CD4-positive, alpha-beta T cell treated with Interleukin-15 for 1 hour (primary cell): ENCODE data around the gene MYL3.

ENCODE experiments used
- DNase-seq: peaks from one replicate; pipeline ENCODE4 v3.0.0-alpha.2; 2020

Gene MYL3

DNA sequence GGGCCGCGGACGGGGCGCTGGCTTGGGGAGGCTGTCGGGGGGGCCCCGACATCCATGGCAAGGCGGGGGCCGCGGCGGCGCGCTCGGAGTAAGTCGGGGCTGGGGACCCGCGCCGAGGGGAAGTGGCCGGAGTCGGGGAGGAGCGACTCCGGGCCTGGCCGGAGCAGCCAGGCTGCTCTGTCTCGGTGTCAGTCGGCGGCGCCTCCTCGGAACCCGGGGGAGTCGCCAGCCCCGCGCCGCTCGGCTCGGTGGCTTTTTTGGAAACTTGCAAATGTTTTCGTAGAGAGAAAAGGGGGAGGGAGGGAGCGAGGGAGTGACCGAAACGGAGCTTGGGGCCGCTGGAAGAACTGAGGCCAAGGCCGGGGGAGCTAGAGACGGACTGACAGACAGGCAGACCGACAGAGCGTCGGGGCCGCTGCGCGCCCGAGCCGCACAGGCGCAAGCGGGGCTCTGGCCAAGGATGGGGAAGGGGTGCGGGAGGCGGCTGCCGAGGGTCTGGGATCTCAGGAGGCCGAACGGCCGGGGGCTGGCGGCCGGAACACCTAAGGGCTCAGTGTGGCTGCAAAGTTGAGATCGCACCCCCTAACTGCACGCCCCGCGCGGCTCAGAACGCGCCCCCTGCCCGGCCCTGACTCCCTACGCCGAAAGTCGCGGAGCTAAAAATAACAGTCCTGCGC lies 19.3 kb upstream of the MYL3 start:
- DNase-seq, result no peak

DNA sequence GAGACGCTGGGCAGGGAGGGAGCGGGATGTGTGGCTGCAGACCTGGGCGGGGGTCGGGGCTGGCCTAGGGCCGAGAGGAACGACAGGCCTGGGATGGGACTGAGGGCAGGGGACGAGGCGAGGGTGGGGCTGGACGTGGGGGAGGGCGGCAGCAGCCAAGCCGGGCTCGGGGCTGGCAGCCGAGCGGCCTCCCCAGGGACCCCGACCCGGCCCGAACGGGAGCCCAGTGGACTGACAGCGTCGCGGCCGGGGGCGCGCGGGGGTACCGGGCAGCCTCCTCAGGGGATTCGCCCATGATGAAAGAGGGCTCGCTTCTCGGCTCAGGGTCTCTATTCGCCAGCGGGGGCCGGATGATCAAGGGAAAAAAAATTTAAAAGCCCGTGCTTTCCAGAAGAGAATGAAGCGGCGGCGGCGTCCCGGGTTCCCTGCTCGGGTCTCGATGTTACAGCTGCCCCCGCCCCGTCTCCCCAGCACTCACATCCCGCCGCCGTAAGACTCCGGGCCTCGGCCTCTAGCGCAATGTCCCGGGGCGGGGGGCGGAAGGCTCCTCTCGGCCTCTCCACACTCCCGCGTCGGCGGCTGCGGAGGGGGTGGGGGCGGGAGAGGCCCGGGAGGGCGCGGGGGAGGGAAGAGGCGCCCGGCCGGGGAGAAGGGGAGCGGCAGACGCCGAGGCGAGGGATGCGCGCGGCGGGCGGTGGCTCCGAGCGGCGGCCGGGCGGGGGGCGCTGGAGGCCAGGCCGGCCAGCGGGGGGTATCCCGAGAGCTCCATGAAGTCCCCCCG lies 18.5 kb upstream of the MYL3 start:
- DNase-seq, result no peak

DNA sequence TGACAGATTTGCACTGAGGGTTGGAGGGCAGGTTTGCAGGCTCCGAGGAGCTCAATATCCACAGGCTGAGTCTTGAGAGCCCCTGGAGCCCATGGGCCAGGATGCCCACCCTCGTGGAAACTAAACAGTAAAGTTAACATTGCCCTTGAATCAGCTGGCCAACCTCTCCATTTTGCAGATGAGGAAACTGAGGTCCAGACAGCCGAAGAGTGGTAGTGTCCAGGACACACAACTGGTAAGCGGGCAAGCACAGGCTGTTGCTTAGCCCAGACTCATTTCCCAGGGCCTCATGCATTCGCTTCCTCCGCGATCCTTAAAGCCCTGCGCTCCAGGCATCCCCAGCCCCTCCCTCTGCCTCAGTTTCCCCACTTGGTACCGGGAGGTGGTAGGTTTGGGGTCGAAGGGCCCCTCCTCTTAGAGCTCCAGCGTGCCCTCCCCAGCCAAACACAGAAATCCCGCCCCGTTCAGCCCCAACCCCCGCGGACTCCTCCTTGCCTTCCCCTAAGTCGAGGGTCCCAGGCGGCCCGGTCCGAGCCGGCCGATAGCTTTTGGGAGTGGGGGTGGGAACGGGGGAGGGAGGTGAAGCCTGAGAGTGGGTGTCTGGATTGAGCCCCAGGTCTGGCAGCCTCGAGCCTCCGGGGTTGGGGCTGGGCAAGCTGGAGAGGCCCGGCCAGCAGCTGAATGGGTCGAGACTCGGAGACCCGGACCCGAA lies 17.8 kb upstream of the MYL3 start:
- no peak for DNase-seq

DNA sequence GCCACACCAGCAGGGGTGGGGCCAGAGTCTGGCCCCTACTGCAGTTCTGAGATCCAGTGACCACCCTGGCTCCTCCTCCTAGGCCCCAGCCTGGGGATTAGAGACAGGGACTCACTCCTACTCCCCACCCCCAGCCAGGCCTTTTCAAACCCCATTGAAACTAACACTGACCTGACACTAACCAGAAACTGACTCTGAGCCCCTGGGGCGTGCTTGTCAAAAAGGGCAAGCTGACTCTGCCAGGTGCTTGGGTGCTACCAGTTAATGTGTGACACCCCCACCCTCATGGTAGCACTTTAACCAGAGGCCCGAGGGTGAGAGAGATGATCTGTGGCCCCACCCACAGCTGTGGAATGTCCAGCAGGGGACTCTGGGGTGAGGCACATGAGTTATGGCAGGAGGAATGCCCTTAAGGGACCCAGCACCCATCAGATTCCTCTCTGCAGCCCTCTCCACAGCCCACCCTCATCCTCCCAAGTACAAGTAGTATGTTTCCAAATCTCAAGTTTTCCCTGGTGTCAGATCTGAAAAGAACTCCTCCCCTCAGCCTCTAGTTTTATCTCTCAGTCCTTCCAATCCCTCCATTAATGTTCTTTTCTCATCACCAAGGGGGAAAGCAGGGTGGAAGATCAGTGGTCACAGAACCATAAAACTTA lies 15.7 kb upstream of the MYL3 start:
- no peak for DNase-seq

DNA sequence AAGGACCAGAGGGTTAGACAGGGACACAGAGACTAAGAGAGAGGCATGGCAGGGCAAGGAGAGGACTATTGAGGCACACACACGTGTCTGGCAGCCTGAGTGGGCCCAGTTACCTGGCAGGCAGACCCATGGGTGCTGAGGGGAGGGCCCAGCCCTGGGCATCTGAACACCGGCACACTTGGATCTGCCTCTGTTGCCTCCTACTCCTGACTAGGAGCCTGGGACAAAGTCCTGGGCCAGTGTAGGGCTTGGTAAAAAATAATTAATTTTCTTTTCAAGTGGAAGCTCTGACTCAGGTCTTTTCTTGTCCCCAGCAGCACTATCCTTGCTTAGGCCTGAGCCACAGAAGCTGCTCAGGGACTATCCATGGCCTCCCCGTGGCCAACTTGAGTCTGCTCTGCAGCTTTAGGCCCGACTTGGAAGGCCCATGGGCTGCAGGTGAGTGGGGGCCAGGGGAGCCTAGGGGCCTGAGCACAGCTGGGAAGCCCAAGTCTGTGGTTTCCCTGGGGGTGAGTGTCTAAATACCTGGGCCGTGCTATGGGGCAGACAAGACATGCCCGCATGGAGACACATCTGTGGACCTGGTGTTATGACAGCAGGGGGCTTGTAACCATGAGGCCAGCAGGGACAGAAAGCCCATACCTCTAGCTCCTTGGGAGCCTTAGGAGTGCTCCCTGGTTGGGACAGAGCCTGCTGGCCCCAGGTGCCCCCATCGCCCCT lies 14.3 kb upstream of the MYL3 start, which contains the start of gene PTH1R:
Gene PTH1R (plus strand): TSS at position 316 of the 720 bp plus-strand sequence. CDS start 5,839 bp downstream, outside the sequence.
- no peak for DNase-seq

DNA sequence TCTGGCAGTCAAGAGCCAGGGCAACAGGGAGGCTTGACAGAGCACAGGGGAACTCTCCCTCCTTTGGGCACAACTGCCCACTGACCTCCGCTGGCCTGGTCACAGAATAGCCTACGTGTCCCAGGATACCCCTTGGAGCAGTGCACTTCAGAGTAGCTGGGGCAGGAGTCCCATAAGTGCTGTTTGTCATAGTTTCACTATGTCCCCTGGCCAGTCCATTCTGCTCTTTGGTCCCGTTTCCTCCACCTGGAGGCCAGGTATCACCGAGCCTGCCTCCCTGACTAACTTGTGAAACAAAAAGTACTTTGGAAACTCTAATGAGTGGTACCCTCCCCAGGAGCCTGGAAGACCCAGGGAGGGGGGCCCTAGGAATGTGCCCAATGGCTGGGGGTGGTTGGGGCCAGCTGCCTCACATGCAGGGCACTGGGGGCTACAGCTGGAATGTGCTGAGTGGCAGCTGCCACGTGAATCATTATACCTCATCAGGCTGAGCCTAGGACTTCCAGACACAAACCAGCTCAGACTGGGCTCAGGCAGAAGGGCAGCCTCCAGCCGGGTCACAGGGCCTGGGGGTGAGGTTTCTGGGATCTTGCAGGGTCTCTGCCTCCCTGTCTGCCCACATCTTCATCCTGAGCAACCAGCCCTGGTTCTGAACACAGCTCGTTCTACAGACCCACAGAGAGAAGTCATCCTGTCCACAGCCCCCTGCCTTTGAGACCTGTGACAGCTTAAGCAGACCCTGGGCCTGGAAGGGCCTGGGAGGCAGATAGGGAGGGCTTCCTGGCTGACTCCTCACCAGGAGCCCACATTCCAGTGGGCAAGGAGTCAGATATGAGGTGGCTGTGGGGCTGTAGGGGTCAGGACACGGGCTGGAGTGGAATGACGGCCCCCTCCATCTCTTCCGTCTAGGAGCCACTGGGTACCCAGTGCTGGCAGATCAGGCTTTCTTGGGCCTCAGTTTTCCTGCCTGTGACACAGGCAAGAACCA lies 13.4 kb upstream of the MYL3 start:
- DNase-seq, result no peak

DNA sequence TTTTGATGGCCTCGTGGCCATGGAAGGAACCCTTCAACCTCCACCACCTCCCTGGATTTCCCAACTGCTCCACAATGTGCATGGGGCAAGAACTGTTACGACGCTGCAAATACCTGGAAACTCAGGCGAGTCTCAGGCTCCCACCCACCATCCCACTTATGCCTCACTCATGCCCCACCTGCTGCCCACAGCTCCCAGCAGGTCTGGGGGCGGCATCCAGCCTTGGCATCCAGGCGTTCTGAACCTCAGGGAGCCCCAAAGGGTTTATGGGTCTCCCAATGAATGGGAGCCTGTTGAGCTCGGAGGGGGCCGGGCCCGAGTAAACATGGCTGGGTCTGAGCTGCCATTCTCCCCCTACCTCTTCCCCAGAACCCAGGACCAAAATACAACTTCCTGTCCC lies 12.3 kb upstream of the MYL3 start:
- no peak for DNase-seq

DNA sequence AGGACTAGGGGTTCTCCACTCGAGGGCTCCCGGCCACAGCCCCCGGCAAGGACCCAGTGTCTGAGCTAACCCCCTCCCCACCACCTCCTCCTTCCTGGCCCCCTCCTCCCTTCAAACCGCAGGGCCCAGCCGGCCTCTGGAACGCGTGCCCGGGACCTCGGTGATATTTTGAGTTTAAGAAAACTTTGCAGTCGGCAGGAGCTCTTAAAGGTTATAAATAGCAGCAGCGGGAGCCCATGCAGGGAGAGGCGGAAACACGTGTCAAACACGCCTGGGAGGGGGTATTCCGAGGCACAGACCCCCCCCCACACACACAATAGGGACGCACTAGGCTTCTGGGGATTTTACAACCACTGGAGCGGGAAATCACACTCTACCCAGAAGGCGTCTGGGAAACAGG lies 11.2 kb upstream of the MYL3 start:
- no peak for DNase-seq

DNA sequence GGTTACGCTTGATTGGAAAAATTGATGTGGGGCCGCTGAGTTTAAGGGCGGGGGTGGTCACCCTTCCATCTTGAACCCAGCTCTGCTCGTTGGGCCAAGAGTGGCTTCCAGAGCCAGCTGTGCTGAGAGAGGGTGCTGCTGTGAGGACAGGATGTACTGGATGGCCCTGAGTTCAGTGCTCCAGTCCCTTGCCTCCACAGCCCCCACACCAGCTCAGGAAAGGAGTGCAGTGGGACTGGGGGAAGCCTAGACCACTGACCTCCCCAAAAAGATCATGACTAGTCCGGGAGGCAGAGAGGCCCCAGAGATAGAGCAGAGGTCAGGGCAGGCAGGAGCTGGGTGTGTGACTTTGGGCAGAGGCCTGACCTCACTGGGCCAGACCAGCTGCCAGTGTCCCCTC lies 10.3 kb upstream of the MYL3 start:
- no peak for DNase-seq

DNA sequence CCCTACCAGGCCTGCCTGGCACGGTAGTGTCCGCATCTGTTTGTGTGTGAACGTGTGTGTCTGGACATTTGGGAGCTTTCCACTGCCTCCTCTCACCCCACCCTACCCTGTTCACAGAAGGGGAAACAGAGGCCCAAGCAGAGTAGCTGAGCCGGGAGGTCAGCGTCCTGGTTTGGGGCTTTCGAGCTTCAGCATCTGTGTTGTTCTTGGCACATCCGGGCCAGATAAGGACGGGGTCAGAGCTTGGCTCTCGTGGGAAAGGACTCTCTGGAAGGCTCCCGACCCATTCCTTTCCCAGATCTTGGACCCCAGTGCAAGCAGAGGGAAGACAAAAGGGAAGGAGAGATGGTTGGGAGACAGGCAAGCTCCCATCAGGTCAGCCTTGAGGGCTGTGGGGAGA lies 8.0 kb upstream of the MYL3 start:
- no peak for DNase-seq

DNA sequence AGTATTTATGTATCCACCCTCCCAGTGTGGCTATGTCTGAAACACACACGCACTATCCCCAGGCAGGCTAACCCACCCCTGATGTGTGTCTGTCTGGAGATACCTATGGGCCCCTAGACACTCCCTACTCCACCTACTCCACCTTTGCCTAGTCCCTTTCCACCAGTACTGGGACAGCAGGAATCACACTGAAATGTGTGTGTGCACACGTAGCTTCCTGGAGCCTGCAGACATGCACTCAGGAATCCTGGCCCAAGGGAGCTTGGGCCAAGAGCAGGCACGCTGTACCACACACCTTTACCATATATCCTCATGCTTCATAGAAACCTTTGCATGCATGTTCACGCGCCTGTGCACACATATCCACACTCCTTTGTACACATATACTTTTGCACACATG lies 7.4 kb upstream of the MYL3 start:
- no peak for DNase-seq

DNA sequence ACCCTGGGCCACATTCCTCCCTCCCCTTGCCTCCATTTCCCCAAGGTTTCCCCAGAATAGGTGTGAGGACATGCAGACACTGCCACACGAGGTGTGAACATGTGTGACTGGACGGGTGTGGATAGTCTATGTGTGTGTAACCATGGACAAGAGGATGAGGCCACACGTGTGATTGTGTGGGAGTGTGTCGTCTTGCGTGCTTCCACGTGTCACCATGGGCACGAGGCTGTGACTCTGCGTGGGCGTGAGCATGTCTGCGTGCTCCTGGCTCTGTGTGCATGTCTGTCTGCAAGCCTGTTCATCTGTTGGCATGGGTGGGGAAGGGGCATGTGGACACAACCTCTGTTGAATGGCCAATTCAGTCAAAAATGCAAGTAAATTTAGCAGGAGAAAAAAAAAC lies 6.2 kb upstream of the MYL3 start:
- no peak for DNase-seq

DNA sequence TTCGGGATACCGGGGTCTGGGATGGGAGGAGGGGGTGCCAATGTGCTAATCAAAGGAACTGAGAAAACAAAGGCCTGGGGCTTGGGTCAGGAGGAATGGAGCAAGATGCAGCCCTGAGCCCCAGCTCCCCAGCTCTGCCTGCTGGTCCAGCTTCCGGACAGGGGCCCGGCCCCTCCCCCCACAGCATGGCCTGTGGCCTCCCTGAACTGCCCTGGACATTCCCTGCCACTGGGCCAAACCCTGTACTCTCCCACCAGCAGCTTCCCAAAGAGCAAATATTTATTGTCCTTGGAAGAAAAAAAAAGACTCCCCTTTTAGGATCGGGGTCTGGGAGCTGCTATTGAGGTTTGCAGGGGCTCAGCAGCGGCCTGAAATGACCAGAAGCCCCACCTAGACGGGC lies 5.7 kb upstream of the MYL3 start:
- no peak for DNase-seq

DNA sequence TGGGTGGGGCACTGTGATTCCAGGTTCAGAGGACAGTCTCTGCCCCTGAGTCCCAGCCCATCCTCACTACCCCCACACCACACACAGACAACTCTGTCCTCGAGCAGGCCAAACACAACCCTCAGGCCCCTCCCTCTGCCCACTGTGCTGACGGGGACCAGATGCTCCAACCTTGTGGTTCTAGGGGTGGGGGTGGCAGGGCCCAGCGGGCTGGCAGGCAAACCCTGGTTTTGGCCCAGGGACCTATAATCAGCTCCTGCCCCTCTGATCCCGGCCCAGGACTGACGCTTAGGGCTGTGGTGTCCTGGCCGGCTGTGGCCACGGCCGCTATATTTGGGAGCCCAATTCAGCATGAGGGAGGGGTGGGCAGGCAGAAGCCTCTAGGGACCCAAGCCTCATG lies 5.0 kb upstream of the MYL3 start:
- DNase-seq, result no peak

DNA sequence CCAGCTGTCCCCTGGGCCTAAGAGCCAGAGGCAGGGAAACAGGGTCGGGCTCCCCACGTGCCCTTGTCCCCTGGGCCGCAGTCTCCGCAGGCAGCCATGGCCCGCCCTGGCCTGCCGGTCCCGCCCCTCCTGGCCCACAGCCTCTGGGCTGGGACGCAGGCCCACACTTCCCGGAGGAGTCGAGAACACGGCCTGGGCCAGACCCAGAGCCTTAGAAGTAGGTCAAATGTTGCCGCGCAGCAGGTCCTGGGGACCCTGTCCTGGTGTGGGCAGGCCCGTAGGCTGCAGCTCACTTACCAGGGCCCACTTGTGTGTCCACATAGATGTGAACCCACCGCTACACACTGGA lies 4.3 kb upstream of the MYL3 start:
- DNase-seq, result no peak

DNA sequence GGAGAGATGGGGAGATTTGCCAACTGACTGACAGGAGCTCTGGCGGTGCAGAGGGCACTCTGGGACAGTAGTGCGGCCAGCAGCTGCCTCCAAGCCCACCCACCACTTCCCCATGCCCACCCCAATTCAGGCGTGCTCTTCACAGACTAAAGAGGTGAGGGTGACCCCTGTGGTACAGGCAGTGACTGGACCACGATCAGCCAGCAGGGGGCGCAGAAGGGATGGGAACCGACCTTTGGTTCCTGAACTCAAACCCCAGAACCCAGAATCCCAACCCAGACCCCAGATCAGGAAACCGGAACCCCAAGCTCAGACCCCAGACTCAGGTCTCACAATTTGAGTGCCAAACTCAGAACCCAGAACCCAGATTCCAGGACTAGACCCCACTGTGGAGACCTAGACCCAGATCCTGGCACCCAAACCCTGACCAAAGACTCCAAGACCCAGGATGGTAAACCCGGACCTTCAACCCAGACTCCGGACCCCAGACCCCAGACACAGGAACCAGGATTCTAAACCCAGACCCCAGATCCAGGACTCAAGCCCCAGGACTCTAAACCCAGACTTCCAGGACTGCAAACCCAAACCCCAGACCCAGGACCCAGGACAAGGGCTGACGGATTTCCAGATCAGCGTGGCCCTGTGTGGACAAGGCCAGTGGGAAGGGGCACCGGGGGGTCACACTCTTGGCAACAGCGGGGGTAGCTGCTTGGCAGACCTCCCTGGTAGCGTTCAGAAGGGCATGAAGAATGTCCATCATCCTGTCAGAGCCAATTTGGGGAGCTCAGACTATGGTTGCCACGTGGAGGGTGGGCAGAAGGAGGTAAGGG lies 3.7 kb upstream of the MYL3 start:
- peak; percentile 67 for DNase-seq

DNA sequence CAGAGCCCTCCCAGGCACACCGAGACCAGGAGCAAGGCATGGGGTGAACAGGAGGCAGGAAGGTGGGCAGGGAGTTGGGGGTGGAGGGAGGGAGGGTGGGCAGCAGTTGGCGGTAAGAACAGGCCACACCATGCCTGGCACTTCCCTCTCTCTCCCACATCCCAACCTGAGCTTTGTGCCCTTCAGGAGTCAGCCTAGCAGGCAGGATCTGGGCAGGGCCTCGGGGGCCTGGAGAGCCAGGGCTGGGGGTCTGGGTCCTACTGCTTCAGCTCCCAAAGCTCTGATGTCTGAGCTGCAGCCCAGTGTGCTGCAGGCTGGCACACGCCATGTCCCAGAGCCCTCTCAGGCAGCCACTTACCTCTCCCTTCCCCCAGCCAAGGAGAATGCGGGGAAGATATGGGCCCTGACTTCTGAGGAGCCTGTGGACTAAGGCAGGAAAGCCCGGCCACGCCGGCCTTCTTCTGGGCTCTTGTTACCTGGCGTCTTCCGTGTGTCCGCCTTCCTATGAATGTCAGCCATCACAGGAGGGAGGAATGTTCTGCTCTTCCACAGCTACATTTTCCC lies 2.9 kb upstream of the MYL3 start:
- no peak for DNase-seq

DNA sequence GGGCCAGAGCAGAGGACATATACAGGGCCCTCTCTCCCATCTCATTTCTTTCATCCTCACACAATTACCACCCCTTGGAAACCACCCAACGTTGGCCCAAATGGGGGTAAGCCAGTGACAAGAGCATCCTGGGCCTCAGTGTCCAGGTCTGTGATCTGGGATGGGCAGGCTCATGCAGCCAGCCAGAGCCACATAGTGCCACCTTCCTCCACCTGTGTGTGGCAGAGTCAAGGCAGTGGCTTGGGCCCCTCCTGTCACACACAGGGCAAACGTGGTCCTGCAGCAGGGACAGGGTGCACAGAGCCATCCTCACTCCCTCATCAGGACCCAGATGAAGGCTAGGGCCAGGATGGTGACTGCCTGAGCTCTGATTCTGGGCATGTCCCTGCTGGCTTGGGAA lies 2.3 kb upstream of the MYL3 start:
- no peak for DNase-seq

DNA sequence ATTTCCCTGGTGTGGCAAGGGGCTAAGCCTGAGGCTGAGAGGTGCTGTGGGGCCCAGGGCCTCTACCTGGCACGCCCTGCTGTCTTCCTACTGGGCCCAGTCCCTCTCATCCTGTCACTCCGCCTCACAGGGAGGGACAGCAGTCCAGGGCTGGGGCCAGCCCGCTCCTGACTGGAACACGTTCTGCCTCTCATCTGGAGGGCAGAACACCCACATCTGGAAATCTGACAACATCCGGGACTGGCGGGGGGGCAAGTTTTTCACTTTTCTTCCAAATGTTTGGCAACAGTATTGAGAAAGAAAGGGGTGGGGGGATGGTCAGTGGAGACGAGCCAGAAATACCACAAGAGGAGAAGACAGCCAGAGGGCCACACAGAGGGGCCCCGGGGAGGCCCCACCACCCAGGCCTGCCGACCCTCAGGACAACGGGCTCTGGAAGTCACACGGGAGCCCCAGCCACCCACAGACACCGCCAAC lies 1.8 kb upstream of the MYL3 start:
- no peak for DNase-seq
